CD14-positive monocyte (primary cell): ENCODE measurements around the gene CCL5. TPM values are rescaled to one million over a fixed set of nuclear protein-coding genes. Genes with fewer than 3 reads are reported as not detected.

Experiments
- DNase-seq, 3 donors: peaks; one replicate each; pipeline ENCODE4 v3.0.0-alpha.2; 2011 to 2022
- H2AFZ ChIP-seq: 2 replicates; pipeline ENCODE4 v1.6.0; 2012; ENCODE audit warnings: mild to moderate bottlenecking, low read depth, low read length, inconsistent platforms; ENCODE audit not compliant: insufficient read depth, poor library complexity, severe bottlenecking
- H3K27ac ChIP-seq, 2 donors: 1 replicate in 1 of 2; 2 replicates in 1 of 2; pipeline ENCODE4 v1.5.1; 2012 to 2013; ENCODE audit warnings: low read length in 2 of 2, control low read depth in 1 of 2, inconsistent platforms in 1 of 2, low read depth in 1 of 2, mild to moderate bottlenecking in 1 of 2
- H3K27me3 ChIP-seq, 2 donors: one replicate each; pipeline versions ENCODE4 v1.6.0 to v1.6.1; 2011 to 2013; ENCODE audit warnings: low read length in 2 of 2; ENCODE audit not compliant: control insufficient read depth in 2 of 2, insufficient read depth in 2 of 2
- H3K36me3 ChIP-seq, 2 donors: replicated peaks in 1 of 2; 1 replicate in 1 of 2; 2 replicates in 1 of 2; pipeline versions ENCODE4 v1.5.1 to v1.6.1; 2012 to 2013; ENCODE audit warnings: low read length in 2 of 2, control low read depth in 1 of 2, inconsistent platforms in 1 of 2, mild to moderate bottlenecking in 1 of 2; ENCODE audit not compliant: insufficient read depth in 2 of 2, control insufficient read depth in 1 of 2
- H3K4me1 ChIP-seq, 2 donors: 1 replicate in 1 of 2; 2 replicates in 1 of 2; pipeline versions ENCODE4 v1.5.1 to v1.6.1; 2012 to 2013; ENCODE audit warnings: low read length in 2 of 2, control low read depth in 1 of 2, inconsistent platforms in 1 of 2, mild to moderate bottlenecking in 1 of 2, moderate library complexity in 1 of 2; ENCODE audit not compliant: insufficient read depth in 2 of 2, control insufficient read depth in 1 of 2
- H3K4me2 ChIP-seq: replicated peaks from 2 replicates; pipeline ENCODE3; 2012; ENCODE audit warnings: low read length, moderate library complexity, mild to moderate bottlenecking; ENCODE audit not compliant: poor library complexity, severe bottlenecking; ENCODE audit errors: extremely low read depth
- H3K4me3 ChIP-seq, 3 experiments: fragments of 200-600 bp in 1 of 3; sonication (generic) in 1 of 3; replicated peaks in 1 of 3; 1 replicate in 2 of 3; 2 replicates in 1 of 3; pipeline ENCODE4 v1.5.1; 2011 to 2013; ENCODE audit warnings: low read length in 3 of 3, mild to moderate bottlenecking in 3 of 3, control low read depth in 2 of 3, low read depth in 2 of 3, inconsistent platforms in 1 of 3, moderate library complexity in 1 of 3
- H3K79me2 ChIP-seq: 2 replicates; pipeline ENCODE4 v1.6.0; 2012; ENCODE audit warnings: mild to moderate bottlenecking, control low read depth, inconsistent platforms, low read length, moderate library complexity; ENCODE audit not compliant: insufficient read depth
- H3K9ac ChIP-seq: 2 replicates; pipeline ENCODE4 v1.6.0; 2017; ENCODE audit warnings: low read length, mild to moderate bottlenecking; ENCODE audit not compliant: insufficient read depth, poor library complexity, severe bottlenecking
- H3K9me3 ChIP-seq, 2 donors: replicated peaks in 1 of 2; 1 replicate in 1 of 2; 2 replicates in 1 of 2; pipeline versions ENCODE4 v1.5.1 to v1.6.1; 2012 to 2013; ENCODE audit warnings: low read length in 2 of 2, control low read depth in 1 of 2; ENCODE audit not compliant: control insufficient read depth in 1 of 2, insufficient read depth in 1 of 2
- H4K20me1 ChIP-seq: 2 replicates; pipeline ENCODE4 v1.6.0; 2012; ENCODE audit warnings: mild to moderate bottlenecking, low read length, control low read depth, moderate library complexity; ENCODE audit not compliant: insufficient read depth
- H3K27ac Mint-ChIP-seq, 7 donors: one replicate each; pipeline ENCODE4 v1.8.0; 2020; ENCODE audit warnings: mild to moderate bottlenecking in 7 of 7, mixed read lengths in 7 of 7, moderate library complexity in 6 of 7, inconsistent platforms in 2 of 7
- H3K27me3 Mint-ChIP-seq, 3 donors: one replicate each; pipeline ENCODE4 v1.8.0; 2021 to 2022; ENCODE audit warnings: low read depth in 3 of 3, mild to moderate bottlenecking in 3 of 3, mixed read lengths in 3 of 3, moderate library complexity in 3 of 3, inconsistent platforms in 1 of 3
- H3K36me3 Mint-ChIP-seq, 2 donors: one replicate each; pipeline ENCODE4 v1.8.0; 2020; ENCODE audit warnings: mixed read lengths in 2 of 2, inconsistent platforms in 1 of 2, mild to moderate bottlenecking in 1 of 2
- H3K4me1 Mint-ChIP-seq: one replicate; pipeline ENCODE4 v1.8.0; 2020; ENCODE audit warnings: mild to moderate bottlenecking, mixed read lengths
- H3K4me3 Mint-ChIP-seq, 2 donors: one replicate each; pipeline ENCODE4 v1.8.0; 2020; ENCODE audit warnings: mild to moderate bottlenecking in 2 of 2, mixed read lengths in 2 of 2, moderate library complexity in 1 of 2
- H3K9me3 Mint-ChIP-seq, 7 donors: one replicate each; pipeline ENCODE4 v1.8.0; 2020 to 2022; ENCODE audit warnings: mixed read lengths in 7 of 7, mild to moderate bottlenecking in 6 of 7, moderate library complexity in 6 of 7, inconsistent platforms in 2 of 7
- CTCF ChIP-seq: fragments of 200-600 bp; IDR thresholded peaks from one replicate; pipeline ENCODE4 v1.8.0; 2022; ENCODE audit warnings: antibody characterized with exemption, mild to moderate bottlenecking
- WGBS: methylation state at CpG from one replicate; pipeline ENCODE4 v1.1.5; 2013; ENCODE audit warnings: missing lambda C conversion rate; ENCODE audit not compliant: insufficient coverage; 5-methylcytosine and 5-hydroxymethylcytosine counted together
- intact Hi-C, 2 donors: fragments of 100-400 bp; cut with micrococcal nuclease; formaldehyde crosslinking; loops; one replicate each; pipeline versions ENCODE4 v1.15.0 to v1.15.1; 2023
- polyA plus RNA-seq, 3 donors: library from polyadenylated mRNA; depleted of rRNA in 1 of 3; unstranded in 2 of 3; stranded (reverse) in 1 of 3; fragments of 300-500 nt in 2 of 3; fragments of >200 nt in 1 of 3; fragmentation: Illumina TruSeq in 2 of 3; gene quantifications; 1 replicate in 2 of 3; 2 replicates in 1 of 3; pipeline ENCODE4 v1.2.3, GENCODE V29; 2012 to 2021

CCL5 gene
- polyA plus RNA-seq, 3 donors = 0.95 to 6.8 (median 2.8) TPM

- Mint-ChIP-seq H3K27ac (no peak overlapping the region), H3K36me3 (peaks cover 4 to 18% of the 10 kb centered on the region in 2 donors), H3K27me3 (no peaks in the 10 kb centered on the region), H3K4me3 (no peak overlapping the region), H3K9me3 (peaks cover 0 to 3% (median 0%) of the 10 kb centered on the region in 7 donors), H3K4me1 (peaks cover 7% of the 10 kb centered on the region)
- Histone ChIP-seq H4K20me1 (no peaks in the 10 kb centered on the region), H3K27me3 (no peaks in the 10 kb centered on the region), H3K9ac (no peak overlapping the region), H3K79me2 (no peaks in the 10 kb centered on the region), H3K4me1 (no peaks in the 10 kb centered on the region), H3K9me3 (no peaks in the 10 kb centered on the region), H2AFZ (no peak overlapping the region), H3K4me3 (no peak overlapping the region), H3K27ac (no peak overlapping the region), H3K4me2 (no peak overlapping the region), H3K36me3 (no peaks in the 10 kb centered on the region)
- no CpG with 5 or more reads among the region's 3 CpGs for WGBS
- intact Hi-C loops = no loop called here
- DNase-seq = no peak
- TF ChIP-seq CTCF = no peak
These were observed 38.5 kb upstream of the CCL5 start for GRCh38 chr17:35918665-35919064.

GRCh38 chr17:35917519-35918213 lies 37.5 kb upstream of the CCL5 start:
- Mint-ChIP-seq H3K27me3 (peaks cover 0 to 4% (median 0%) of the 10 kb centered on the region in 3 donors), H3K4me1 (peaks cover 7% of the 10 kb centered on the region), H3K36me3 (peaks cover 3 to 9% of the 10 kb centered on the region in 2 donors), H3K27ac (peak overlapping the region in 1 of 7 donors; percentile 25), H3K9me3 (peaks cover 0 to 3% (median 0%) of the 10 kb centered on the region in 7 donors), H3K4me3 (no peak overlapping the region)
- no peak for DNase-seq
- no peaks in the 10 kb centered on the region for H3K4me1 ChIP-seq
- no peak overlapping the region for H3K4me3 ChIP-seq
- no peak overlapping the region for H3K9ac ChIP-seq
- over 99% methylated on average over 25 of the region's 29 CpGs for WGBS
- no peak overlapping the region for H3K4me2 ChIP-seq
- no peak for TF ChIP-seq CTCF
- no peaks in the 10 kb centered on the region for H3K36me3 ChIP-seq
- no peak overlapping the region for H2AFZ ChIP-seq
- H3K9me3 ChIP-seq = no peaks in the 10 kb centered on the region
- no peaks in the 10 kb centered on the region for H3K79me2 ChIP-seq
- H4K20me1 ChIP-seq = no peaks in the 10 kb centered on the region
- no peaks in the 10 kb centered on the region for H3K27me3 ChIP-seq
- H3K27ac ChIP-seq = no peak overlapping the region
- intact Hi-C loops = no loop called here
